AG04450 (cell line): ENCODE data around the gene NSMF. TPM values are rescaled to one million over a fixed set of nuclear protein-coding genes. Genes with fewer than 3 reads are reported as not detected.

ENCODE experiments used
- CTCF ChIA-PET: fragments of 300-600, 350-600 bp; formaldehyde crosslinking; extraction: SDS; loops from one replicate; lab custom pipeline; 2022; ENCODE audit warnings: antibody characterized with exemption, inconsistent platforms; lab: Charles Lee
- POLR2A ChIA-PET: fragments of 350-600 bp; formaldehyde crosslinking; extraction: SDS; loops from one replicate; lab custom pipeline; 2021; ENCODE audit warnings: antibody characterized with exemption, inconsistent platforms; lab: Yijun Ruan, JAX
- DNase-seq: peaks from one replicate; pipeline ENCODE4 v3.0.0-alpha.2; 2011; ENCODE audit warnings: low read depth, low spot score
- H3K27ac ChIP-seq: one replicate; pipeline ENCODE4 v1.5.1; 2012; ENCODE audit warnings: low read depth, low read length, control low read depth
- H3K27me3 ChIP-seq: one replicate; pipeline ENCODE4 v1.6.0; 2012; ENCODE audit warnings: low read length; ENCODE audit not compliant: control insufficient read depth, insufficient read depth
- H3K4me3 ChIP-seq: 2 replicates; pipeline ENCODE4 v1.5.1; 2011; ENCODE audit warnings: mild to moderate bottlenecking, low read depth, low read length, control low read depth
- H3K9me3 ChIP-seq: 2 replicates; pipeline ENCODE4 v1.5.1; 2012; ENCODE audit warnings: low read length; ENCODE audit not compliant: control insufficient read depth, insufficient read depth
- CTCF ChIP-seq: IDR thresholded peaks from 2 replicates; pipeline ENCODE4 v1.5.1; 2011; ENCODE audit warnings: low read depth, low read length, control low read depth, inconsistent platforms
- polyA plus RNA-seq: library from polyadenylated mRNA; depleted of rRNA; stranded (reverse); fragments of >200 nt; gene quantifications from 2 replicates; pipeline ENCODE4 v1.2.3, GENCODE V29; 2011

Gene NSMF
- polyA plus RNA-seq, 1 experiment = 20.7 TPM

GRCh38 chr9:137462986-137463930 is 4.1 kb upstream of the NSMF start:
- CTCF ChIA-PET = no interaction called here
- DNase-seq = no peak
- H3K9me3 ChIP-seq = peaks cover 7% of the 10 kb centered on the region; the same call in 1 of the 2 replicates

GRCh38 chr9:137462396-137462985 is 3.4 kb upstream of the NSMF start:
- no peak for TF ChIP-seq CTCF
- Histone ChIP-seq H3K4me3 (no peak overlapping the region), H3K27ac (no peak overlapping the region), H3K9me3 (peaks cover 7% of the 10 kb centered on the region; the same call in 1 of the 2 replicates), H3K27me3 (peaks cover 13% of the 10 kb centered on the region)
- ChIA-PET CTCF (no interaction called here), POLR2A (no interaction called here)
- no peak for DNase-seq

More at GRCh38 chr9:137462986-137463930, 4.1 kb upstream of the NSMF start:
- Histone ChIP-seq H3K27me3 (peaks cover 13% of the 10 kb centered on the region), H3K27ac (no peak overlapping the region), H3K4me3 (no peak overlapping the region)
- no peak for TF ChIP-seq CTCF
- POLR2A ChIA-PET = no interaction called here

- DNase-seq = no peak
- Histone ChIP-seq H3K9me3 (peaks cover 7% of the 10 kb centered on the region; the same call in 1 of the 2 replicates), H3K27me3 (peaks cover 13% of the 10 kb centered on the region), H3K4me3 (no peak overlapping the region), H3K27ac (no peak overlapping the region)
- CTCF ChIA-PET = no interaction called here
- POLR2A ChIA-PET = no interaction called here
- TF ChIP-seq CTCF = no peak
Measured at GRCh38 chr9:137461663-137462395, 2.7 kb upstream of the NSMF start.

GRCh38 chr9:137461316-137461662 is 2.2 kb upstream of the NSMF start:
- no peak for TF ChIP-seq CTCF
- no peak overlapping the region for H3K4me3 ChIP-seq
- peaks cover 13% of the 10 kb centered on the region for H3K27me3 ChIP-seq
- CTCF ChIA-PET = no interaction called here
- POLR2A ChIA-PET = no interaction called here
- H3K9me3 ChIP-seq = peaks cover 7% of the 10 kb centered on the region; the same call in 1 of the 2 replicates
- H3K27ac ChIP-seq = no peak overlapping the region
- DNase-seq = no peak
